Pancreas (tissue), 10 donors: ENCODE results near the gene RRBP1. TPM values are rescaled to one million over a fixed set of nuclear protein-coding genes. Genes with fewer than 3 reads are reported as not detected.
A peak's percentile ranks its signal among the peaks of the same experiment; 100 is the strongest.

ENCODE experiments used
- ATAC-seq, 4 donors: fragments of 200-7000 bp; cut with Tn5 transposase; one replicate each; pipeline versions ENCODE4 v1.8.0 to v1.9.1; 2020; ENCODE audit warnings: mild to moderate bottlenecking in 4 of 4, moderate library complexity in 4 of 4
- DNase-seq, 6 donors: peaks; one replicate each; pipeline ENCODE4 v3.0.0-alpha.2; 2020
- FAIRE-seq: peaks from 2 replicates; lab custom pipeline; 2012; peaks lifted over from hg19 to GRCh38; lab: Jason Lieb, UNC
- H3K27ac ChIP-seq, 4 donors: fragments of 200-600 bp; sonication (generic); 1 replicate in 3 of 4; 2 replicates in 1 of 4; pipeline versions ENCODE4 v1.5.0 to v1.8.0; 2020
- H3K27me3 ChIP-seq, 4 donors: fragments of 200-600 bp; one replicate each; pipeline ENCODE4 v1.8.0; 2021
- H3K36me3 ChIP-seq, 3 donors: fragments of 200-600 bp; sonication (generic) in 1 of 3; one replicate each; pipeline versions ENCODE4 v1.5.0 to v1.8.0; 2020 to 2021
- H3K4me1 ChIP-seq, 3 donors: fragments of 200-600 bp; one replicate each; pipeline ENCODE4 v1.8.0; 2021
- H3K4me3 ChIP-seq, 4 donors: fragments of 200-600 bp; sonication (generic) in 2 of 4; one replicate each; pipeline versions ENCODE4 v1.5.0 to v1.8.0; 2020 to 2021
- H3K9me3 ChIP-seq, 4 donors: fragments of 200-600 bp; one replicate each; pipeline ENCODE4 v1.8.0; 2021
- WGBS, 2 donors: extraction: QIAGEN DNeasy Blood & Tissue Kit; methylation state at CpG; one replicate each; pipeline ENCODE4 v1.1.7; 2013; 5-methylcytosine and 5-hydroxymethylcytosine counted together
- intact Hi-C, 3 donors: fragments of 100-400 bp; cut with DNase I; formaldehyde crosslinking; loops; one replicate each; pipeline versions ENCODE4 v1.11.1 to v1.14.2; 2022
- polyA plus RNA-seq, 2 donors: library from polyadenylated mRNA; stranded (reverse); fragments of 200-250 nt; gene quantifications; one replicate each; pipeline ENCODE4 v1.2.3, GENCODE V29; 2013
- total RNA-seq, 6 donors: library from RNA; stranded (reverse); fragmentation: NEBNext Ultra II Directional in 4 of 6; extraction: Animal tissue kit (Norgen Biotek cat#: 25700) in 4 of 6; gene quantifications; one replicate each; pipeline versions ENCODE4 v1.2.1 to v1.2.4, GENCODE V29; 2021 to 2023
- TF ChIP-seq, protein P1 (sequence below), 4 donors: fragments of 200-600 bp; sonication (generic) in 3 of 4; IDR thresholded peaks; one replicate each; pipeline versions ENCODE4 v1.5.0 to v1.8.0; 2021; ENCODE audit warnings: antibody characterized with exemption in 4 of 4
- donor health status: healthy with polysubstance abuse.
- donor health status: DM: no; HTN: no; CAD: no; lungs with moderate emphysema.
- donor health status: DM: no; HTN: no; CAD: no.
- donor health status: control.
- donor health status: control.
- donor health status: Bipolar disorder and iron deficiency.
- donor health status: DM: yes; HTN: yes; CAD: no.
- donor health status: DM: no; HTN: no; CAD: no.
- donor health status: DM: no; HTN: no; CAD: no.
- donor health status: DM: yes; HTN: yes; CAD: no.

RRBP1 gene
- total and polyA plus RNA-seq, 8 donors, result 170 to 442 (median 348) TPM

DNA sequence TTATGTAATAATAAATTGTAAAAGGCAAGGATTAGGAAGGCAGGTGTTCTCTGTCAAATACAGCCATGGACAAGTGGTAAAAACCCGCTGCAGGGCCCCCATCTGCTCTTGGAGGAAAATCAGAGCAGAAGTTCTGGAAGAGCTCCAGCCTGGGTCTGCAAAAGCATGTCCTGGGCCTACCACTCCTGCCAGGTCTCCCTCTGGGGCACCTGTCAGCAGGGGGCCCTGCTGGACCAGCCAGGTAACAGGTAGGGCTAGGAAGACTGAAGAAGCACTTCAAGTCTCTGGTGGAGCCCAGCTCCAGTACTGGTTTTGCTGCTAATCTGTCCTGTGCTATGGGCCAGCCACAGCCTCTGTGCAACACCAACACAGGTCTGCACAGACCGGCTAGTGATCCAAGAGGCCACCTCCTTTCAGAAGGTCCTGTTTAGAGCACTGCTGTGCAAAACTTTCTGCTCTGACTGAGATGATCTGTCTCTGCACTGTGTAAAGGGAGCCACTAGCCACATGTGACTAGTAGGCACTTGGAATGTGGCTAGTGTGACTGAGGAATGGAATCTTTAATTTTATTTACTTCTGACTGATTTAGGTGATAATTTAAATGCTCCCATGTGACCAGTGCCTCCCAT lies 30.2 kb downstream of the RRBP1 start:
- H3K36me3 ChIP-seq, result peaks cover 0 to 7% (median 0%) of the 10 kb centered on the region in 3 donors
- ATAC-seq (peak; percentile 12 to 50 (median 19)), DNase-seq (peak in 3 of 6 donors; percentile 52 to 56 (median 54)), FAIRE-seq (no peak)
- WGBS, 2 donors, result 33 to 36% methylated on average over 2 of the region's 2 CpGs
- intact Hi-C loops, result loop anchor here in 1 of 3 donors (10.0 kb wide), 1 partner anchor 253 kb away; no protein-coding TSS in a partner anchor
- no peak overlapping the region for H3K4me3 ChIP-seq
- peak overlapping the region in 2 of 4 donors; percentile 5 to 25 for H3K27ac ChIP-seq
- H3K9me3 ChIP-seq, result no peaks in the 10 kb centered on the region
- H3K4me1 ChIP-seq, result peaks cover 46 to 77% (median 75%) of the 10 kb centered on the region in 3 donors
- H3K27me3 ChIP-seq, result no peaks in the 10 kb centered on the region
- TF ChIP-seq, protein P1, sequence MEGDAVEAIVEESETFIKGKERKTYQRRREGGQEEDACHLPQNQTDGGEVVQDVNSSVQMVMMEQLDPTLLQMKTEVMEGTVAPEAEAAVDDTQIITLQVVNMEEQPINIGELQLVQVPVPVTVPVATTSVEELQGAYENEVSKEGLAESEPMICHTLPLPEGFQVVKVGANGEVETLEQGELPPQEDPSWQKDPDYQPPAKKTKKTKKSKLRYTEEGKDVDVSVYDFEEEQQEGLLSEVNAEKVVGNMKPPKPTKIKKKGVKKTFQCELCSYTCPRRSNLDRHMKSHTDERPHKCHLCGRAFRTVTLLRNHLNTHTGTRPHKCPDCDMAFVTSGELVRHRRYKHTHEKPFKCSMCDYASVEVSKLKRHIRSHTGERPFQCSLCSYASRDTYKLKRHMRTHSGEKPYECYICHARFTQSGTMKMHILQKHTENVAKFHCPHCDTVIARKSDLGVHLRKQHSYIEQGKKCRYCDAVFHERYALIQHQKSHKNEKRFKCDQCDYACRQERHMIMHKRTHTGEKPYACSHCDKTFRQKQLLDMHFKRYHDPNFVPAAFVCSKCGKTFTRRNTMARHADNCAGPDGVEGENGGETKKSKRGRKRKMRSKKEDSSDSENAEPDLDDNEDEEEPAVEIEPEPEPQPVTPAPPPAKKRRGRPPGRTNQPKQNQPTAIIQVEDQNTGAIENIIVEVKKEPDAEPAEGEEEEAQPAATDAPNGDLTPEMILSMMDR (IDR thresholded peaks at IDR 0.05), result no peak

DNA sequence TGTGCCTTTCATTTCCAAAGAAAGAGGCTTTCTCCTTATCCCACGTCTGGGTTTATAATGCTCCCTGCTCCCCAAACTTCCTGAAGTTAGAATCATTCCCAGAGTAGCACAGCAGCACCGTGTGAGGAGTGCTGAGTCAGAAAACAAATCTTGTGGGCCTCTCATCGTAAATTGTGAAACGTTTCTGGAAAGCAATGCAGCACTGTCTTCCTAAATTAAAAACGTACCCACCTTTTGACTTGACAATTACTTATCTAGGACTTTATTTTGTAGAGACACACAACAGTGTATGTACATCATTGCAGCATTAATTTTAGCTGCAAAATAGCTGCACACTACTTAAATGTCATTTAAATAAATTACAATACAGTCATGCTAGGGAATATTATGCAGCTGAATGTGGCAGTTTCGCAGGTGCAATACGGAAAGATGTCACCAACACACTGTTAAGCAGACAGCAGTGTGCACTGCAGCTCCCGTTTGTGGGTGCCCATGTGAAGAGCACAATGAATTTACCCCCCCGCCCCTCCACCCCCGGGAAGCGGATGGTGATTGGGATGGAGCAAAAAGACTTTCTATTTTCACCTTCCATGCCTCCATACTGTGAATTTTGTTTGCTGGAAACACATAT lies 30.8 kb downstream of the RRBP1 start:
- Histone ChIP-seq H3K27me3 (no peaks in the 10 kb centered on the region), H3K36me3 (peaks cover 0 to 4% (median 0%) of the 10 kb centered on the region in 3 donors), H3K27ac (peak overlapping the region in 2 of 4 donors; percentile 5 to 48), H3K9me3 (no peaks in the 10 kb centered on the region), H3K4me1 (peaks cover 52 to 83% (median 81%) of the 10 kb centered on the region in 3 donors), H3K4me3 (no peak overlapping the region)
- 30 to 31% methylated on average over 11 of the region's 11 CpGs for WGBS, 2 donors
- FAIRE-seq (no peak), DNase-seq (peak in 2 of 6 donors; percentile 9 to 37), ATAC-seq (no peak)
- TF ChIP-seq, protein P1 (IDR thresholded peaks at IDR 0.05), result no peak
- intact Hi-C loops, result loop anchor here in 1 of 3 donors (10.0 kb wide), 1 partner anchor 254 kb away; no protein-coding TSS in a partner anchor

DNA sequence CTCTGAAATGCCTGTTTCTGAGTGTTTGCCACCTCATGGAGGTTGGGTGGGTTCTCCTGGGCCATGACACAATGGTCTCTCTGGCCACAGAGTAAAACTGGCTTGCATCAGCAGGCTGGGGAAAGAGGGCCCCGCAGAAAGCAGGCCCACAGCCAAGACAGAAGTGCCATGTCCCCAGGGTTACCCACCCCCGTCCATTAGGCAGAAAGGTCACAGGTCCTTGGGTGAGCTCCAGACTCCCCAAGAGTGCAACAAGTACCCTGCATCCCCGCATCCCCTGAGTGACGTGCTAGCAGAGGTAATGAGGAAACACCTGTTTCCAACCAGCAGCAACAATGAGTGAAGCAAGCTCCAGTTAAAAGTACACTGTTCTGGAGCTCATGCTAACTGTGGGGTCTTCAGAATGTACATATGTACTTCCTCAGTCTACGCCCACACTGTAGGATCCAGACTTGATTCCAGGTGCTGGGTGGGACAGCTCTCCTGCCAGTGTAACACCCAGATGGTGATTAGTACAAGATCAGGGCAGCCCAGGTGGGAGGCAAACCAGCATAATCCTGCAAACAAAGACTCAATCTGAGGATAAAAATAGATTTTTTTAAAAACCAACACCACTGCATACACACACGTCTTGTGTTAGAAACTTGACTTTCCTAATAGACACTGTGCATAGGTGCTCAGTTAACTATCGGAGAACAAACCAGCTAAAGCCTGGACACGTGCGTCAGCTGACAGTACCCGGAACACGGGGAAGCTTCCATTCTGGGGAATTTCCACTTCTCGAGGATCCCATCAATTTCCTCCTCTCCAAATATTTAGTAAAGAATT lies 31.5 kb downstream of the RRBP1 start:
- peaks cover 57 to 90% (median 84%) of the 10 kb centered on the region in 3 donors for H3K4me1 ChIP-seq
- TF ChIP-seq, protein P1 (IDR thresholded peaks at IDR 0.05), result no peak
- no peaks in the 10 kb centered on the region for H3K9me3 ChIP-seq
- H3K27me3 ChIP-seq, result no peaks in the 10 kb centered on the region
- intact Hi-C loops, result loop anchor here in 1 of 3 donors (10.0 kb wide), 1 partner anchor 254 kb away; no protein-coding TSS in a partner anchor
- peak overlapping the region in 2 of 4 donors; percentile 31 to 48 for H3K27ac ChIP-seq
- no peak overlapping the region for H3K4me3 ChIP-seq
- ATAC-seq (no peak), DNase-seq (peak in 3 of 6 donors; percentile 20 to 43 (median 34)), FAIRE-seq (no peak)
- peaks cover 0 to 4% (median 0%) of the 10 kb centered on the region in 3 donors for H3K36me3 ChIP-seq
- 25 to 32% methylated on average over 12 of the region's 12 CpGs for WGBS, 2 donors

DNA sequence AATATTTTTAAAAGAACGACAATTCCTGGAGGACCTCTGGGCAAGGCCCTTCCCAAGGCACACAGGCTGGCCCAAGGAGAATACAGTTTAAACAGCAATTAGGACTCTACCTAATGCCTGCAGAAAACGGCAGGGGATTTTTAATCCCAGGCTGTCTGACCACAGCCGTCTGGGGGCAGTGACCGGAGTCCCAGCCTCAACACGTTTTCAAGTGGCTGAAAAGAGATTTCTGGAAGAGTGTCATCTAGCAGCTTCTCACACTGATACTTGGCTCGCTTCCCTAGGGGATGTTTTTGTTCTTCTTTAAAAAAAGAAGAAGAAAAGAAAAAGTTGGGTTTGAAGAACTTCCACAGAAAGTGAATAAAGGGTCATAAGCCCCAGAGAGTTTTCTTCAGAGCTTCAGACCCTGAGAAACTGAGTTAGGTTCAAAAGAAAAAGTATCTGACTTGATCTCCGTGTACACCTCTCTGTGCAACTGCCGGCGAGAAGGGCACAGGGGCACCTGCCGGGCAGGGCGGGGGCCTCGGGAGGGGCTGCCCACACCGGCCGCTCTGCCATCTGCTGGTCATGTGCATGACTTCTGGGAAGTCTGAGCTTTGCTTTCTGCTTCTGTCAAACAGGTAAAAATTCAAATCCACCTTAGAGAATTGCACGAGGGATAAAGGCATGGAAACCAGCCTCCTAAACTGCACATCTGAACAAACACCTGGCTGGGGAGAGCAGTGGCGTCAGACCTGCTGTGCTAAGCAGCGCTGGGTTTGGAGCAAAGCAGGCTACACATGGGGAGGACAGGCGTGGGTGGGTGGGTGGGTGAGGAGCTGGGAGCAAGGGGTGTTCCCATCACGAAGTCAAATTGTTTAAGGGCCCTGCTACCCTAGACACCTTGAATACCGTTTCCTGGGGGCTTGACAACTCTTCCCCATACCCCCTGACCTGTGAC lies 33.0 kb downstream of the RRBP1 start:
- no peak for FAIRE-seq
- WGBS, 2 donors, result 24% methylated on average over 20 of the region's 20 CpGs
- TF ChIP-seq, protein P1 (IDR thresholded peaks at IDR 0.05), result peak; percentile 13 to 44 (median 22)
- intact Hi-C loops, result no loop called here
- peaks cover 68 to 97% (median 95%) of the 10 kb centered on the region in 3 donors for H3K4me1 ChIP-seq
- DNase-seq, result peak; percentile 61 to 86 (median 72)
- H3K27me3 ChIP-seq, result no peaks in the 10 kb centered on the region
- ATAC-seq, result peak; percentile 29 to 68 (median 58)
- no peaks in the 10 kb centered on the region for H3K9me3 ChIP-seq
- peak overlapping the region in 1 of 4 donors; percentile 3 for H3K4me3 ChIP-seq
- peaks cover 0 to 4% (median 0%) of the 10 kb centered on the region in 3 donors for H3K36me3 ChIP-seq
- H3K27ac ChIP-seq, result peak overlapping the region in 3 of 4 donors; percentile 19 to 48 (median 39)
